ENCODE measurements around the gene CCDC27.

GRCh38 chr1:3730543-3731247, 21.6 kb upstream of the CCDC27 start:
- TF ChIP-seq ZNF274 (IDR thresholded peaks at IDR 0.05; ENCODE audit: low read depth, low read length), result no peak
- TF ChIP-seq YY1 (IDR thresholded peaks at IDR 0.05; ENCODE audit: insufficient read depth, insufficient read length), result no peak

All from NT2/D1 (cell line).